Neural crest cell (in vitro differentiated cells): ENCODE results near the gene MYO3A. TPM values are rescaled to one million over a fixed set of nuclear protein-coding genes. Genes with fewer than 3 reads are reported as not detected.

Source experiments
- DNase-seq: peaks from one replicate; pipeline ENCODE4 v3.0.0; 2021; ENCODE audit warnings: low read depth, mixed read lengths, low spot score
- H3K27ac Mint-ChIP-seq: one replicate; pipeline ENCODE4 v1.8.0; 2021; ENCODE audit warnings: mild to moderate bottlenecking, mixed read lengths; ENCODE audit not compliant: unreplicated experiment
- H3K27me3 Mint-ChIP-seq: 2 replicates; pipeline ENCODE4 v1.8.0; 2021; ENCODE audit warnings: low read depth, mild to moderate bottlenecking, mixed read lengths
- H3K36me3 Mint-ChIP-seq: 2 replicates; pipeline ENCODE4 v1.8.0; 2021; ENCODE audit warnings: low read depth, mild to moderate bottlenecking, mixed read lengths
- H3K4me1 Mint-ChIP-seq: 2 replicates; pipeline ENCODE4 v1.8.0; 2021; ENCODE audit warnings: mixed read lengths
- H3K4me3 Mint-ChIP-seq: one replicate; pipeline ENCODE4 v1.8.0; 2021; ENCODE audit warnings: mild to moderate bottlenecking, mixed read lengths
- H3K9me3 Mint-ChIP-seq: 2 replicates; pipeline ENCODE4 v1.8.0; 2021; ENCODE audit warnings: mixed read lengths
- CTCF ChIP-seq: fragments of 200-600 bp; sonication (generic); conservative IDR thresholded peaks from 2 replicates; pipeline ENCODE4 v1.5.0; 2021; ENCODE audit warnings: antibody characterized with exemption, mild to moderate bottlenecking
- total RNA-seq: library from RNA; stranded (reverse); gene quantifications from 2 replicates; pipeline ENCODE4 v1.2.1, GENCODE V29; 2021

The MYO3A gene
- total RNA-seq, 1 donor from 2014 or later, result 1.4 TPM

GRCh38 chr10:26081459-26081858 is 147.4 kb downstream of the MYO3A start:
- Mint-ChIP-seq H3K27ac (no peak overlapping the region), H3K9me3 (peaks cover 7% of the 10 kb centered on the region), H3K4me3 (no peak overlapping the region), H3K27me3 (peaks cover 9% of the 10 kb centered on the region), H3K4me1 (no peaks in the 10 kb centered on the region), H3K36me3 (no peaks in the 10 kb centered on the region)
- TF ChIP-seq CTCF, result no peak
- DNase-seq, result no peak

GRCh38 chr10:26085549-26085948 is 151.5 kb downstream of the MYO3A start:
- no peak for DNase-seq
- Mint-ChIP-seq H3K4me3 (no peak overlapping the region), H3K36me3 (no peaks in the 10 kb centered on the region), H3K27me3 (no peaks in the 10 kb centered on the region), H3K9me3 (no peaks in the 10 kb centered on the region), H3K4me1 (no peaks in the 10 kb centered on the region), H3K27ac (no peak overlapping the region)
- TF ChIP-seq CTCF, result no peak

GRCh38 chr10:26087666-26088065 is 153.6 kb downstream of the MYO3A start:
- Mint-ChIP-seq H3K27me3 (no peaks in the 10 kb centered on the region), H3K27ac (no peak overlapping the region), H3K4me3 (no peak overlapping the region), H3K36me3 (no peaks in the 10 kb centered on the region), H3K9me3 (no peaks in the 10 kb centered on the region), H3K4me1 (no peaks in the 10 kb centered on the region)
- no peak for DNase-seq
- no peak for TF ChIP-seq CTCF

GRCh38 chr10:26090026-26090425 is 156.0 kb downstream of the MYO3A start:
- Mint-ChIP-seq H3K36me3 (no peaks in the 10 kb centered on the region), H3K4me3 (no peak overlapping the region), H3K27ac (no peak overlapping the region), H3K27me3 (no peaks in the 10 kb centered on the region), H3K4me1 (no peaks in the 10 kb centered on the region), H3K9me3 (no peaks in the 10 kb centered on the region)
- no peak for DNase-seq
- no peak for TF ChIP-seq CTCF

GRCh38 chr10:26090762-26091161 is 156.7 kb downstream of the MYO3A start:
- DNase-seq, result no peak
- H3K27ac Mint-ChIP-seq, result no peak overlapping the region

More at GRCh38 chr10:26090762-26091161, 156.7 kb downstream of the MYO3A start:
- TF ChIP-seq CTCF, result no peak
- Mint-ChIP-seq H3K36me3 (no peaks in the 10 kb centered on the region), H3K27me3 (no peaks in the 10 kb centered on the region), H3K9me3 (no peaks in the 10 kb centered on the region), H3K4me1 (no peaks in the 10 kb centered on the region), H3K4me3 (no peak overlapping the region)
